GM18507 (cell line): Measurements from ENCODE around the gene CFAP43.
"Not testable (repeated sequence)": the region's sequence is repeated elsewhere in the genome, so short reads cannot be mapped to it uniquely, and the experiment has no call there.

Experiments
- DNase-seq: peaks from one replicate; pipeline ENCODE4 v3.0.0; 2011; ENCODE audit warnings: low read depth; ENCODE audit not compliant: insufficient read length; ENCODE audit errors: extremely low spot score
- FAIRE-seq: peaks from 2 replicates; lab custom pipeline; 2011; peaks lifted over from hg19 to GRCh38; lab: Jason Lieb, UNC

CFAP43 gene

GRCh38 chr10:104257235-104257634 is 25.1 kb upstream of the CFAP43 start:
- no peak for FAIRE-seq

GRCh38 chr10:104256335-104256961 is 24.3 kb upstream of the CFAP43 start:
- FAIRE-seq: peak; percentile 9
- DNase-seq: no peak

More at GRCh38 chr10:104257235-104257634, 25.1 kb upstream of the CFAP43 start:
- DNase-seq: no peak

GRCh38 chr10:104255311-104255981 is 23.3 kb upstream of the CFAP43 start:
- FAIRE-seq (peak; percentile 67), DNase-seq (no peak)

GRCh38 chr10:104254493-104255310 is 22.5 kb upstream of the CFAP43 start, which contains the start of gene GSTO1:
TSS of gene GSTO1 (plus strand) at chr10:104254892. CDS start at chr10:104254929, 37 bp downstream.
- peak; percentile 64 for FAIRE-seq

GRCh38 chr10:104253606-104254410 is 21.6 kb upstream of the CFAP43 start:
- FAIRE-seq (no peak), DNase-seq (no peak)

More at GRCh38 chr10:104254493-104255310, 22.5 kb upstream of the CFAP43 start, which contains the start of gene GSTO1:
- DNase-seq: peak; percentile 63

GRCh38 chr10:104253106-104253505 is 20.9 kb upstream of the CFAP43 start:
- DNase-seq (no peak), FAIRE-seq (no peak)

GRCh38 chr10:104252368-104252767 is 20.2 kb upstream of the CFAP43 start:
- DNase-seq (no peak), FAIRE-seq (no peak)

GRCh38 chr10:104251443-104251842 is 19.3 kb upstream of the CFAP43 start:
- DNase-seq (no peak), FAIRE-seq (no peak)

- no peak for FAIRE-seq
- no peak for DNase-seq
These were observed 18.2 kb upstream of the CFAP43 start for GRCh38 chr10:104250371-104250770.

GRCh38 chr10:104248931-104249330 is 16.8 kb upstream of the CFAP43 start:
- not testable (repeated sequence) for FAIRE-seq, DNase-seq

- DNase-seq: no peak
- FAIRE-seq: no peak
These were observed 15.5 kb upstream of the CFAP43 start for GRCh38 chr10:104247513-104248146.

GRCh38 chr10:104246976-104247375 is 14.8 kb upstream of the CFAP43 start:
- FAIRE-seq (no peak), DNase-seq (no peak)

GRCh38 chr10:104245066-104245632 is 13.0 kb upstream of the CFAP43 start:
- FAIRE-seq: no peak
- DNase-seq: no peak

GRCh38 chr10:104243512-104243911 is 11.3 kb upstream of the CFAP43 start:
- DNase-seq (no peak), FAIRE-seq (no peak)

GRCh38 chr10:104243009-104243408 is 10.8 kb upstream of the CFAP43 start:
- not testable (repeated sequence) for FAIRE-seq, DNase-seq

- no peak for FAIRE-seq
- DNase-seq: no peak
These were observed 10.4 kb upstream of the CFAP43 start for GRCh38 chr10:104242545-104242944.

GRCh38 chr10:104240078-104240477 is 7.9 kb upstream of the CFAP43 start:
- DNase-seq (no peak), FAIRE-seq (no peak)

GRCh38 chr10:104235801-104236200 is 3.6 kb upstream of the CFAP43 start:
- DNase-seq (no peak), FAIRE-seq (no peak)

GRCh38 chr10:104234934-104235333 is 2.8 kb upstream of the CFAP43 start:
- no peak for FAIRE-seq
- no peak for DNase-seq
